Endothelial cell of umbilical vein (primary cell): ENCODE measurements around the gene SPSB2. TPM values are rescaled to one million over a fixed set of nuclear protein-coding genes. Genes with fewer than 3 reads are reported as not detected.

Source experiments
- BruUV-seq: library from RNA; stranded (reverse); fragments of 400-500 nt; replicated peaks from 2 replicates; lab custom pipeline; 2021; lab: Mats Ljungman, UMichigan
- CTCF ChIA-PET: fragments of 300-600, 350-600 bp; sonication (Branson Sonifier 250); formaldehyde crosslinking; loops from one replicate; lab custom pipeline; 2021; ENCODE audit warnings: antibody characterized with exemption, inconsistent platforms; lab: Charles Lee
- POLR2A ChIA-PET: fragments of 300-600, 350-600 bp; sonication (Branson Sonifier 250); formaldehyde crosslinking; loops from one replicate; lab custom pipeline; 2021; ENCODE audit warnings: antibody characterized with exemption, inconsistent platforms; lab: Charles Lee
- DNase-seq: peaks from one replicate; pipeline ENCODE4 v3.0.0-alpha.2; 2011; ENCODE audit warnings: low read depth, low spot score
- FAIRE-seq: peaks from 2 replicates; lab custom pipeline; 2011; peaks lifted over from hg19 to GRCh38; lab: Jason Lieb, UNC
- H2AFZ ChIP-seq: 2 replicates; pipeline ENCODE4 v1.6.0; 2012; ENCODE audit warnings: low read depth, low read length, control low read depth, inconsistent platforms
- H3K27ac ChIP-seq: 2 replicates; pipeline ENCODE4 v1.5.1; 2011; ENCODE audit warnings: low read depth, mild to moderate bottlenecking, control low read depth, low read length, moderate library complexity; ENCODE audit not compliant: insufficient read depth
- H3K27me3 ChIP-seq, 2 experiments: 2 replicates each; pipeline versions ENCODE4 v1.6.0 to v1.6.1; 2011; ENCODE audit warnings: low read length in 2 of 2, mixed read lengths in 1 of 2; ENCODE audit not compliant: control insufficient read depth in 2 of 2, insufficient read depth in 2 of 2
- H3K36me3 ChIP-seq, 2 experiments: 2 replicates in 1 of 2; 3 replicates in 1 of 2; pipeline ENCODE4 v1.5.1; 2011; ENCODE audit warnings: low read length in 2 of 2, mild to moderate bottlenecking in 1 of 2, moderate library complexity in 1 of 2; ENCODE audit not compliant: control insufficient read depth in 2 of 2, insufficient read depth in 2 of 2; ENCODE audit errors: extremely low read depth in 1 of 2
- H3K4me1 ChIP-seq: 3 replicates; pipeline ENCODE4 v1.5.1; 2011; ENCODE audit warnings: mild to moderate bottlenecking, low read length; ENCODE audit not compliant: control insufficient read depth, insufficient read depth; ENCODE audit errors: extremely low read depth
- H3K4me2 ChIP-seq: 2 replicates; pipeline ENCODE4 v1.6.1; 2011; ENCODE audit warnings: low read length, control low read depth, mixed read lengths; ENCODE audit not compliant: insufficient read depth
- H3K4me3 ChIP-seq, 3 experiments: fragments of 200-600 bp in 1 of 3; sonication (generic), shearing (Covaris generic) in 1 of 3; replicated peaks in 1 of 3; 2 replicates each; pipeline ENCODE4 v1.5.1; 2011 to 2016; ENCODE audit warnings: control low read depth in 3 of 3, low read length in 3 of 3, mild to moderate bottlenecking in 2 of 3, inconsistent platforms in 1 of 3, low read depth in 1 of 3, moderate library complexity in 1 of 3; ENCODE audit not compliant: insufficient read depth in 1 of 3
- H3K79me2 ChIP-seq: 2 replicates; pipeline ENCODE4 v1.6.0; 2012; ENCODE audit warnings: low read length, inconsistent platforms; ENCODE audit not compliant: control insufficient read depth, insufficient read depth
- H3K9ac ChIP-seq: replicated peaks from 2 replicates; pipeline ENCODE3; 2011; ENCODE audit warnings: low read length, control low read depth; ENCODE audit not compliant: insufficient read depth; ENCODE audit errors: extremely low read depth
- H3K9me1 ChIP-seq: replicated peaks from 3 replicates; pipeline ENCODE4 v1.6.0; 2011; ENCODE audit warnings: mild to moderate bottlenecking, low read length; ENCODE audit not compliant: control insufficient read depth, insufficient read depth; ENCODE audit errors: extremely low read depth
- H3K9me3 ChIP-seq: replicated peaks from 2 replicates; pipeline ENCODE4 v1.5.1; 2012; ENCODE audit warnings: low read length, inconsistent platforms; ENCODE audit not compliant: control insufficient read depth, insufficient read depth
- H4K20me1 ChIP-seq: replicated peaks from 2 replicates; pipeline ENCODE3; 2011; ENCODE audit warnings: mild to moderate bottlenecking, low read length; ENCODE audit not compliant: control insufficient read depth, insufficient read depth; ENCODE audit errors: extremely low read depth
- EZH2 ChIP-seq: IDR thresholded peaks from 2 replicates; pipeline ENCODE4 v1.6.1; 2012; ENCODE audit warnings: borderline replicate concordance, low read depth, mild to moderate bottlenecking, moderate library complexity, low read length, inconsistent platforms; ENCODE audit not compliant: severe bottlenecking
- POLR2A ChIP-seq: IDR thresholded peaks from 2 replicates; pipeline ENCODE4 v1.6.1; 2012; ENCODE audit warnings: low read depth, mild to moderate bottlenecking, control low read depth, low read length
- POLR2AphosphoS5 ChIP-seq: IDR thresholded peaks from 2 replicates; pipeline ENCODE4 v1.6.1; 2012; ENCODE audit warnings: low read depth, mild to moderate bottlenecking, control low read depth, low read length, moderate library complexity; ENCODE audit not compliant: insufficient read depth
- dilution Hi-C: fragments of 300-500 bp; cut with MboI; formaldehyde crosslinking; loops from one replicate; pipeline ENCODE4 v1.15.0; 2019; ENCODE audit warnings: low sequenced_read_pairs; ENCODE audit not compliant: extremely low pct_ligation_motif_present
- intact Hi-C: fragments of 100-400 bp; cut with micrococcal nuclease; formaldehyde crosslinking; loops from one replicate; pipeline ENCODE4 v1.10.0; 2022
- polyA plus RNA-seq, 4 experiments: library from polyadenylated mRNA; depleted of rRNA in 3 of 4; stranded (reverse) in 3 of 4; unstranded in 1 of 4; fragments of >200 nt; gene quantifications; 2 replicates each; pipeline versions ENCODE4 v1.2.1 to v1.2.3, GENCODE V29; 2011 to 2012; ENCODE audit warnings: missing spikeins in 1 of 4
- total RNA-seq: library from RNA; stranded (reverse); gene quantifications from 2 replicates; pipeline ENCODE4 v1.2.3, GENCODE V29; 2021
- TF ChIP-seq, protein P1 (sequence below): IDR thresholded peaks from 2 replicates; pipeline ENCODE4 v1.6.1; 2011; ENCODE audit not compliant: insufficient read depth, insufficient read length
- TF ChIP-seq, protein P2 (sequence below), 2 donors: IDR thresholded peaks; 1 replicate in 1 of 2; 2 replicates in 1 of 2; pipeline ENCODE4 v1.5.1; 2011; ENCODE audit warnings: low read length in 2 of 2, mild to moderate bottlenecking in 2 of 2, moderate library complexity in 2 of 2, control low read depth in 1 of 2, inconsistent platforms in 1 of 2, low read depth in 1 of 2; ENCODE audit not compliant: insufficient read depth in 1 of 2; ENCODE audit errors: extremely low read depth in 1 of 2

The SPSB2 gene
- total and polyA plus RNA-seq, 2 donors (not counting 3 experiments of a cell fraction or from before 2014, with no cell fraction given) = 3.8 to 6.9 TPM

GRCh38 chr12:6843118-6843902 is 29.8 kb downstream of the SPSB2 start:
- no peak overlapping the region for H3K27ac ChIP-seq
- no peaks in the 10 kb centered on the region for H3K79me2 ChIP-seq
- H3K9me3 ChIP-seq = no peaks in the 10 kb centered on the region
- H3K27me3 ChIP-seq = no peaks in the 10 kb centered on the region
- H3K9me1 ChIP-seq = no peaks in the 10 kb centered on the region
- no peaks in the 10 kb centered on the region for H4K20me1 ChIP-seq
- intact Hi-C loops (no loop called here), dilution Hi-C loops (no loop called here)
- POLR2A ChIA-PET = interaction anchor here (1.2 kb wide), 1 partner anchor 9 kb away, joined by 3 read pairs; the partner anchor contains the start of gene USP5
- no peak for DNase-seq
- H3K4me3 ChIP-seq = no peak overlapping the region
- H3K4me1 ChIP-seq = no peaks in the 10 kb centered on the region
- CTCF ChIA-PET = no interaction called here
- H2AFZ ChIP-seq = no peak overlapping the region
- TF ChIP-seq POLR2A (no peak), EZH2 (no peak), POLR2AphosphoS5 (no peak)
- TF ChIP-seq, protein P1, sequence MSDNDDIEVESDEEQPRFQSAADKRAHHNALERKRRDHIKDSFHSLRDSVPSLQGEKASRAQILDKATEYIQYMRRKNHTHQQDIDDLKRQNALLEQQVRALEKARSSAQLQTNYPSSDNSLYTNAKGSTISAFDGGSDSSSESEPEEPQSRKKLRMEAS = no peak
- TF ChIP-seq, protein P2, sequence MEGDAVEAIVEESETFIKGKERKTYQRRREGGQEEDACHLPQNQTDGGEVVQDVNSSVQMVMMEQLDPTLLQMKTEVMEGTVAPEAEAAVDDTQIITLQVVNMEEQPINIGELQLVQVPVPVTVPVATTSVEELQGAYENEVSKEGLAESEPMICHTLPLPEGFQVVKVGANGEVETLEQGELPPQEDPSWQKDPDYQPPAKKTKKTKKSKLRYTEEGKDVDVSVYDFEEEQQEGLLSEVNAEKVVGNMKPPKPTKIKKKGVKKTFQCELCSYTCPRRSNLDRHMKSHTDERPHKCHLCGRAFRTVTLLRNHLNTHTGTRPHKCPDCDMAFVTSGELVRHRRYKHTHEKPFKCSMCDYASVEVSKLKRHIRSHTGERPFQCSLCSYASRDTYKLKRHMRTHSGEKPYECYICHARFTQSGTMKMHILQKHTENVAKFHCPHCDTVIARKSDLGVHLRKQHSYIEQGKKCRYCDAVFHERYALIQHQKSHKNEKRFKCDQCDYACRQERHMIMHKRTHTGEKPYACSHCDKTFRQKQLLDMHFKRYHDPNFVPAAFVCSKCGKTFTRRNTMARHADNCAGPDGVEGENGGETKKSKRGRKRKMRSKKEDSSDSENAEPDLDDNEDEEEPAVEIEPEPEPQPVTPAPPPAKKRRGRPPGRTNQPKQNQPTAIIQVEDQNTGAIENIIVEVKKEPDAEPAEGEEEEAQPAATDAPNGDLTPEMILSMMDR (IDR thresholded peaks at IDR 0.05; ENCODE audit: extremely low read depth in 1 of 2, insufficient read depth in 1 of 2, low read depth in 1 of 2, low read length in 2 of 2) = no peak
- H3K36me3 ChIP-seq = peaks cover 5 to 62% of the 10 kb centered on the region in 2 experiments
- no TSS peak for BruUV-seq
- no peak overlapping the region for H3K9ac ChIP-seq
- H3K4me2 ChIP-seq = no peak overlapping the region
- FAIRE-seq = no peak
